A673 (cell line): ENCODE measurements around the gene TBC1D2. TPM values are rescaled to one million over a fixed set of nuclear protein-coding genes. Genes with fewer than 3 reads are reported as not detected.

Experiments used
- BruUV-seq: library from RNA; stranded (reverse); fragments of 400-500 nt; replicated peaks from 2 replicates; lab custom pipeline; 2021; lab: Mats Ljungman, UMichigan
- CTCF ChIA-PET: fragments of 300-600 bp; sonication (Branson Sonifier 250); formaldehyde crosslinking; loops from one replicate; lab custom pipeline; 2022; ENCODE audit warnings: antibody characterized with exemption; lab: Charles Lee
- POLR2A ChIA-PET: fragments of 300-600 bp; sonication (Branson Sonifier 250); formaldehyde crosslinking; loops from one replicate; lab custom pipeline; 2022; ENCODE audit warnings: antibody characterized with exemption; ENCODE audit not compliant: low non-redundant PET; lab: Charles Lee
- DNase-seq: peaks from one replicate; pipeline ENCODE4 v3.0.0-alpha.2; 2015; ENCODE audit warnings: low spot score
- H3K27ac ChIP-seq: fragments of 200-600 bp; sonication (generic); 2 replicates; pipeline ENCODE4 v1.5.1; 2016; ENCODE audit warnings: mixed run types, low read depth, mild to moderate bottlenecking, mixed read lengths, antibody characterized with exemption, low read length; ENCODE audit not compliant: poor library complexity, severe bottlenecking
- H3K27me3 ChIP-seq: fragments of 200-600 bp; sonication (generic); replicated peaks from 2 replicates; pipeline ENCODE4 v1.6.1; 2017; ENCODE audit warnings: mixed run types, low read depth, mild to moderate bottlenecking, mixed read lengths, antibody characterized with exemption, low read length; ENCODE audit not compliant: insufficient read depth, poor library complexity
- H3K36me3 ChIP-seq: fragments of 200-600 bp; sonication (generic); 2 replicates; pipeline ENCODE4 v1.6.1; 2016; ENCODE audit warnings: mixed run types, mild to moderate bottlenecking, mixed read lengths, antibody characterized with exemption, low read length; ENCODE audit not compliant: insufficient read depth, poor library complexity, severe bottlenecking
- H3K4me1 ChIP-seq: fragments of 200-600 bp; sonication (generic); 2 replicates; pipeline ENCODE4 v1.6.1; 2017; ENCODE audit warnings: mixed run types, mild to moderate bottlenecking, mixed read lengths, antibody characterized with exemption, low read length; ENCODE audit not compliant: insufficient read depth, poor library complexity, severe bottlenecking
- H3K4me3 ChIP-seq: fragments of 200-600 bp; sonication (generic); 2 replicates; pipeline ENCODE4 v1.5.1; 2016; ENCODE audit warnings: low read depth, mixed run types, mild to moderate bottlenecking, mixed read lengths, low read length; ENCODE audit not compliant: poor library complexity, severe bottlenecking
- H3K9me3 ChIP-seq: fragments of 200-600 bp; sonication (generic); 2 replicates; pipeline ENCODE4 v1.6.1; 2016; ENCODE audit warnings: mixed run types, low read depth, mild to moderate bottlenecking, mixed read lengths, antibody characterized with exemption, low read length; ENCODE audit not compliant: poor library complexity, severe bottlenecking
- CTCF ChIP-seq: fragments of 300-800, 200-600 bp; sonication (generic); conservative IDR thresholded peaks from 2 replicates; pipeline ENCODE4 v1.5.1; 2017; ENCODE audit warnings: low read depth, mild to moderate bottlenecking, antibody characterized with exemption, low read length, moderate library complexity, mixed read lengths
- EZH2 ChIP-seq: fragments of 200-600 bp; sonication (generic); IDR thresholded peaks from 2 replicates; pipeline ENCODE4 v1.6.1; 2017; ENCODE audit warnings: borderline replicate concordance, low read depth, mild to moderate bottlenecking, mixed read lengths, antibody characterized with exemption, low read length; ENCODE audit not compliant: poor library complexity, severe bottlenecking
- intact Hi-C: fragments of 100-400 bp; cut with micrococcal nuclease; formaldehyde crosslinking; loops from one replicate; pipeline ENCODE4 v1.10.0; 2022; ENCODE audit not compliant: unreplicated experiment
- total RNA-seq: library from RNA; stranded (reverse); gene quantifications from 2 replicates; pipeline ENCODE4 v1.2.3, GENCODE V29; 2021

The TBC1D2 gene
- total RNA-seq, 1 experiment from 2014 or later = 3.2 TPM

- Histone ChIP-seq H3K9me3 (no peaks in the 10 kb centered on the region), H3K36me3 (no peaks in the 10 kb centered on the region), H3K4me1 (peaks cover 3% of the 10 kb centered on the region), H3K4me3 (no peak overlapping the region), H3K27me3 (no peaks in the 10 kb centered on the region), H3K27ac (no peak overlapping the region)
- DNase-seq = no peak
- ChIA-PET POLR2A (no interaction called here), CTCF (no interaction called here)
- no peak for TF ChIP-seq CTCF
- TF ChIP-seq EZH2 = no peak
- no TSS peak for BruUV-seq
- intact Hi-C loops = no loop called here
These were observed 64.7 kb downstream of the TBC1D2 start for GRCh38 chr9:98190757-98191105.

DNA sequence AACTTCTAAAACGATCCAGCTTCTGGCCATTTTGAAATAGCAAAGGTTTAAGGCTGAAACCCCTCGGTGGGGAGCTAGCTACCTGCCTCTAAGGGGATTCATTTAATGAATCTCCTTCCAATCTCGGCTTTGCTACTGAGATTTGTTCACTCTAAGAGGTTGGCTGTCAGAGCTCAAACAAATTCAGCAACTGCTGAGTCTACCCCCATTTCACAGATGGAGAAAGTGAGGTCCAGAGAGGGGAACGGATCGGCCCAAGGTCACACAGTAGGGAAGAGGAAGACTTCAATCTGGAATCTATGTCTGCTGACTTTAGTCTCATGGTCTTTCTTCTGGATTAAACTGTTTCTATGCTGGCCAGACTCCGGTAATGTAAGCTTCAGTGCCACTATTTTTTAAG is 66.0 kb downstream of the TBC1D2 start:
- no peak overlapping the region for H3K27ac ChIP-seq
- no peaks in the 10 kb centered on the region for H3K9me3 ChIP-seq
- ChIA-PET POLR2A (no interaction called here), CTCF (no interaction called here)
- no peaks in the 10 kb centered on the region for H3K36me3 ChIP-seq
- H3K4me1 ChIP-seq = peaks cover 3% of the 10 kb centered on the region
- DNase-seq = no peak
- no peaks in the 10 kb centered on the region for H3K27me3 ChIP-seq
- no TSS peak for BruUV-seq
- intact Hi-C loops = no loop called here
- TF ChIP-seq EZH2 (no peak), CTCF (no peak)
- no peak overlapping the region for H3K4me3 ChIP-seq

GRCh38 chr9:98187926-98188325 is 67.5 kb downstream of the TBC1D2 start:
- CTCF ChIA-PET = no interaction called here

More at GRCh38 chr9:98187926-98188325, 67.5 kb downstream of the TBC1D2 start:
- H3K4me3 ChIP-seq = no peak overlapping the region
- TF ChIP-seq EZH2 = no peak
- TF ChIP-seq CTCF = no peak
- H3K27ac ChIP-seq = no peak overlapping the region
- no peaks in the 10 kb centered on the region for H3K9me3 ChIP-seq
- no peaks in the 10 kb centered on the region for H3K4me1 ChIP-seq
- no peaks in the 10 kb centered on the region for H3K27me3 ChIP-seq
- intact Hi-C loops = no loop called here
- POLR2A ChIA-PET = no interaction called here
- no peaks in the 10 kb centered on the region for H3K36me3 ChIP-seq
- no TSS peak for BruUV-seq
- no peak for DNase-seq
